HEK293 (cell line): Measurements from ENCODE around the gene UTP15.
A peak's percentile ranks its signal among the peaks of the same experiment; 100 is the strongest.

Experiments used
- CTCF ChIA-PET: fragments of 350-600 bp; formaldehyde crosslinking; extraction: SDS; loops from one replicate; lab custom pipeline; 2021; ENCODE audit warnings: antibody characterized with exemption; lab: Yijun Ruan, JAX
- POLR2A ChIA-PET: fragments of 300-600 bp; formaldehyde crosslinking; extraction: SDS; loops from one replicate; lab custom pipeline; 2020; ENCODE audit warnings: antibody characterized with exemption, inconsistent platforms; lab: Yijun Ruan, JAX
- H3K27ac ChIP-seq: fragments of 200-500 bp; sonication (Bioruptor generic); 2 replicates; pipeline ENCODE4 v1.5.1; 2014; ENCODE audit warnings: low read depth, low read length, control low read depth, inconsistent platforms; ENCODE audit errors: extremely low read depth
- H3K36me3 ChIP-seq, 2 experiments: fragments of 200-500 bp in 1 of 2; sonication (Bioruptor generic) in 1 of 2; 1 replicate in 1 of 2; 2 replicates in 1 of 2; pipeline ENCODE4 v1.5.1; 2014 to 2017; ENCODE audit warnings: inconsistent platforms in 2 of 2, low read length in 2 of 2; ENCODE audit not compliant: control insufficient read depth in 2 of 2, insufficient read depth in 1 of 2
- H3K4me1 ChIP-seq: fragments of 200-500 bp; sonication (Bioruptor generic); 2 replicates; pipeline ENCODE4 v1.5.1; 2014; ENCODE audit warnings: mild to moderate bottlenecking, low read length, inconsistent platforms; ENCODE audit not compliant: control insufficient read depth, insufficient read depth
- H3K4me3 ChIP-seq: 2 replicates; pipeline ENCODE4 v1.5.1; 2011; ENCODE audit warnings: low read depth, mild to moderate bottlenecking, control low read depth, low read length, moderate library complexity
- H3K9me3 ChIP-seq: fragments of 200-500 bp; sonication (Bioruptor generic); 2 replicates; pipeline ENCODE4 v1.5.1; 2014; ENCODE audit warnings: low read depth, low read length, inconsistent platforms; ENCODE audit not compliant: control insufficient read depth, insufficient read depth
- EGR2 ChIP-seq: fragments of 450-650 bp; formaldehyde crosslinking; IDR thresholded peaks from 2 replicates; pipeline ENCODE4 v1.5.1; 2016; ENCODE audit warnings: low read depth, missing biosample characterization, missing genetic modification characterization
- ZBTB17 ChIP-seq: fragments of 450-650 bp; formaldehyde crosslinking; IDR thresholded peaks from 2 replicates; pipeline ENCODE4 v1.5.1; 2016; ENCODE audit warnings: missing biosample characterization, missing genetic modification characterization
- ZFHX2 ChIP-seq: fragments of 450-650 bp; formaldehyde crosslinking; conservative IDR thresholded peaks from 2 replicates; pipeline ENCODE4 v1.5.1; 2016; ENCODE audit warnings: missing biosample characterization, missing genetic modification characterization
- ZNF24 ChIP-seq: fragments of 450-650 bp; formaldehyde crosslinking; IDR thresholded peaks from 2 replicates; pipeline ENCODE4 v1.5.1; 2016; ENCODE audit warnings: missing biosample characterization, missing genetic modification characterization
- ZNF341 ChIP-seq: fragments of 450-650 bp; formaldehyde crosslinking; IDR thresholded peaks from 2 replicates; pipeline ENCODE4; 2016; ENCODE audit warnings: low read depth, missing biosample characterization, missing genetic modification characterization
- ZNF585B ChIP-seq: fragments of 450-650 bp; formaldehyde crosslinking; IDR thresholded peaks from 2 replicates; pipeline ENCODE4 v1.5.1; 2016; ENCODE audit warnings: missing biosample characterization, missing genetic modification characterization
- ZNF623 ChIP-seq: fragments of 450-650 bp; formaldehyde crosslinking; IDR thresholded peaks from 2 replicates; pipeline ENCODE4 v1.5.1; 2016; ENCODE audit warnings: missing biosample characterization, missing genetic modification characterization
- ZNF677 ChIP-seq: fragments of 450-650 bp; IDR thresholded peaks from 2 replicates; pipeline ENCODE4 v1.5.0; 2018; ENCODE audit warnings: missing biosample characterization, mild to moderate bottlenecking, missing genetic modification characterization, moderate library complexity
- ZSCAN16 ChIP-seq: fragments of 450-650 bp; formaldehyde crosslinking; IDR thresholded peaks from 2 replicates; pipeline ENCODE4 v1.5.1; 2016; ENCODE audit warnings: missing biosample characterization, missing genetic modification characterization
- ZXDB ChIP-seq: fragments of 450-650 bp; formaldehyde crosslinking; IDR thresholded peaks from 2 replicates; pipeline ENCODE4 v1.5.1; 2016; ENCODE audit warnings: missing biosample characterization, missing genetic modification characterization
- TF ChIP-seq, protein P1 (sequence below): fragments of 450-650 bp; formaldehyde crosslinking; optimal IDR thresholded peaks from 2 replicates; pipeline ENCODE3; 2016; ENCODE audit warnings: missing biosample characterization, mild to moderate bottlenecking, missing genetic modification characterization
- TF ChIP-seq, protein P2 (sequence below): fragments of 450-650 bp; formaldehyde crosslinking; IDR thresholded peaks from 2 replicates; pipeline ENCODE4 v1.5.1; 2016; ENCODE audit warnings: missing biosample characterization, missing genetic modification characterization
- TF ChIP-seq, protein P3 (sequence below): fragments of 450-650 bp; formaldehyde crosslinking; IDR thresholded peaks from 2 replicates; pipeline ENCODE4 v1.5.1; 2016; ENCODE audit warnings: missing biosample characterization, missing genetic modification characterization
- TF ChIP-seq, protein P4 (sequence below): fragments of 450-650 bp; formaldehyde crosslinking; IDR thresholded peaks from 2 replicates; pipeline ENCODE4 v1.5.1; 2016; ENCODE audit warnings: missing biosample characterization, missing genetic modification characterization
- TF ChIP-seq, protein P5 (sequence below): fragments of 450-650 bp; formaldehyde crosslinking; IDR thresholded peaks from 2 replicates; pipeline ENCODE4 v1.5.1; 2017; ENCODE audit warnings: missing biosample characterization, missing genetic modification characterization
- TF ChIP-seq, protein P6 (sequence below): IDR thresholded peaks from 2 replicates; pipeline ENCODE4 v1.6.1; 2011; ENCODE audit warnings: mild to moderate bottlenecking, low read depth, low read length, borderline replicate concordance

Gene UTP15

DNA sequence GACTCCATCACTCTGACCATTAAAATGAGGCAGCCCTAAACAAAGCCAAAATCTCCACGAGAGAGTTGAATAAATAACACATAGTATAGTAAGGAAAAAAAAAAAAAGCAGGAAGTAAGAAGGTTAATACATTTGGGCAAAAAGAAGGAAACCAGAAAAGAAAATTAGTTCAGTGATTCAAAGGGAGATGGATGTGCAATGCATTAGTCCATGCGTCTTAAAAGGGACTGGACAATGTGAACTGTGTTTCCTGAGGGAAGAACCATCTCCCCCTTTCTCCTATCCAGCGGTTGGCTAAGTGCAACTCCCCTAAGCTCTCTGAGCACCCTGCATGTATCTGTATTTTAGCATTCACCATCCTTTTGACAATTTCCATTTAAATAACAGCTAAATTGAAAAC is 1.5 kb upstream of the UTP15 start (continued):
- TF ChIP-seq, protein P1, sequence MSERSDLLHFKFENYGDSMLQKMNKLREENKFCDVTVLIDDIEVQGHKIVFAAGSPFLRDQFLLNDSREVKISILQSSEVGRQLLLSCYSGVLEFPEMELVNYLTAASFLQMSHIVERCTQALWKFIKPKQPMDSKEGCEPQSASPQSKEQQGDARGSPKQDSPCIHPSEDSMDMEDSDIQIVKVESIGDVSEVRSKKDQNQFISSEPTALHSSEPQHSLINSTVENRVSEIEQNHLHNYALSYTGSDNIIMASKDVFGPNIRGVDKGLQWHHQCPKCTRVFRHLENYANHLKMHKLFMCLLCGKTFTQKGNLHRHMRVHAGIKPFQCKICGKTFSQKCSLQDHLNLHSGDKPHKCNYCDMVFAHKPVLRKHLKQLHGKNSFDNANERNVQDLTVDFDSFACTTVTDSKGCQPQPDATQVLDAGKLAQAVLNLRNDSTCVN (tag by site-specific recombination): no peak
- TF ChIP-seq ZNF24 (tag by site-specific recombination) (no peak), ZBTB17 (tag by site-specific recombination) (no peak), ZNF341 (tag by site-specific recombination) (no peak), ZNF585B (tag by site-specific recombination) (no peak), ZSCAN16 (tag by site-specific recombination) (no peak), EGR2 (tag by site-specific recombination) (no peak), ZNF623 (no peak), ZXDB (tag by site-specific recombination) (no peak)
- TF ChIP-seq, protein P2, sequence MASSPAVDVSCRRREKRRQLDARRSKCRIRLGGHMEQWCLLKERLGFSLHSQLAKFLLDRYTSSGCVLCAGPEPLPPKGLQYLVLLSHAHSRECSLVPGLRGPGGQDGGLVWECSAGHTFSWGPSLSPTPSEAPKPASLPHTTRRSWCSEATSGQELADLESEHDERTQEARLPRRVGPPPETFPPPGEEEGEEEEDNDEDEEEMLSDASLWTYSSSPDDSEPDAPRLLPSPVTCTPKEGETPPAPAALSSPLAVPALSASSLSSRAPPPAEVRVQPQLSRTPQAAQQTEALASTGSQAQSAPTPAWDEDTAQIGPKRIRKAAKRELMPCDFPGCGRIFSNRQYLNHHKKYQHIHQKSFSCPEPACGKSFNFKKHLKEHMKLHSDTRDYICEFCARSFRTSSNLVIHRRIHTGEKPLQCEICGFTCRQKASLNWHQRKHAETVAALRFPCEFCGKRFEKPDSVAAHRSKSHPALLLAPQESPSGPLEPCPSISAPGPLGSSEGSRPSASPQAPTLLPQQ (tag by site-specific recombination): peak; percentile 79; the same call in 1 of the 2 replicates
- TF ChIP-seq, protein P3, sequence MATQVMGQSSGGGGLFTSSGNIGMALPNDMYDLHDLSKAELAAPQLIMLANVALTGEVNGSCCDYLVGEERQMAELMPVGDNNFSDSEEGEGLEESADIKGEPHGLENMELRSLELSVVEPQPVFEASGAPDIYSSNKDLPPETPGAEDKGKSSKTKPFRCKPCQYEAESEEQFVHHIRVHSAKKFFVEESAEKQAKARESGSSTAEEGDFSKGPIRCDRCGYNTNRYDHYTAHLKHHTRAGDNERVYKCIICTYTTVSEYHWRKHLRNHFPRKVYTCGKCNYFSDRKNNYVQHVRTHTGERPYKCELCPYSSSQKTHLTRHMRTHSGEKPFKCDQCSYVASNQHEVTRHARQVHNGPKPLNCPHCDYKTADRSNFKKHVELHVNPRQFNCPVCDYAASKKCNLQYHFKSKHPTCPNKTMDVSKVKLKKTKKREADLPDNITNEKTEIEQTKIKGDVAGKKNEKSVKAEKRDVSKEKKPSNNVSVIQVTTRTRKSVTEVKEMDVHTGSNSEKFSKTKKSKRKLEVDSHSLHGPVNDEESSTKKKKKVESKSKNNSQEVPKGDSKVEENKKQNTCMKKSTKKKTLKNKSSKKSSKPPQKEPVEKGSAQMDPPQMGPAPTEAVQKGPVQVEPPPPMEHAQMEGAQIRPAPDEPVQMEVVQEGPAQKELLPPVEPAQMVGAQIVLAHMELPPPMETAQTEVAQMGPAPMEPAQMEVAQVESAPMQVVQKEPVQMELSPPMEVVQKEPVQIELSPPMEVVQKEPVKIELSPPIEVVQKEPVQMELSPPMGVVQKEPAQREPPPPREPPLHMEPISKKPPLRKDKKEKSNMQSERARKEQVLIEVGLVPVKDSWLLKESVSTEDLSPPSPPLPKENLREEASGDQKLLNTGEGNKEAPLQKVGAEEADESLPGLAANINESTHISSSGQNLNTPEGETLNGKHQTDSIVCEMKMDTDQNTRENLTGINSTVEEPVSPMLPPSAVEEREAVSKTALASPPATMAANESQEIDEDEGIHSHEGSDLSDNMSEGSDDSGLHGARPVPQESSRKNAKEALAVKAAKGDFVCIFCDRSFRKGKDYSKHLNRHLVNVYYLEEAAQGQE (tag by site-specific recombination): no peak
- TF ChIP-seq, all 188 proteins: peak for 4

DNA sequence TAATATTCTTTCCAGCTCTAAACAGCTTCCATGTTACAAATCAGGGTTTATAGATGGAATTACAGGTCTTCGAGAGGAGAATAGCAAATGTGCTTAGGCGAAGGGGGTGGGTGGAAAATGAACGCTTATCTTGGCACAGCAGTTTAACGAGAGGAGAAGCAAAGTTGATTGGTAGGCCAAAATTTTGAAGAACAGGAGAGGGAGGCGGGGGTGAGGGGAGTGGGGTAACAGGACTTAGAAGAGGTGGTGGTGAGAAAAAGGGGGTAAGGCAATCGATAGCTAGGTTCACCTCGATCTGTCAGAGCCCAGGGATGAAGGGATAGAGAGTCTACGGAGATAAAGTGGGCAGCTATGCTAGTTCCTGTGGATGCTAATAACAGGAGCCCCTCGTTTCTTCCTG is 868 bp upstream of the UTP15 start:
- CTCF ChIA-PET: interaction anchor here (0.6 to 2.3 kb wide), 6 partner anchors 9 to 1061 kb away, joined by 3 to 8 read pairs (median 4); no protein-coding TSS in a partner anchor
- H3K9me3 ChIP-seq: no peaks in the 10 kb centered on the region
- H3K36me3 ChIP-seq: peaks cover 30 to 38% of the 10 kb centered on the region in 2 experiments
- TF ChIP-seq, protein P4, sequence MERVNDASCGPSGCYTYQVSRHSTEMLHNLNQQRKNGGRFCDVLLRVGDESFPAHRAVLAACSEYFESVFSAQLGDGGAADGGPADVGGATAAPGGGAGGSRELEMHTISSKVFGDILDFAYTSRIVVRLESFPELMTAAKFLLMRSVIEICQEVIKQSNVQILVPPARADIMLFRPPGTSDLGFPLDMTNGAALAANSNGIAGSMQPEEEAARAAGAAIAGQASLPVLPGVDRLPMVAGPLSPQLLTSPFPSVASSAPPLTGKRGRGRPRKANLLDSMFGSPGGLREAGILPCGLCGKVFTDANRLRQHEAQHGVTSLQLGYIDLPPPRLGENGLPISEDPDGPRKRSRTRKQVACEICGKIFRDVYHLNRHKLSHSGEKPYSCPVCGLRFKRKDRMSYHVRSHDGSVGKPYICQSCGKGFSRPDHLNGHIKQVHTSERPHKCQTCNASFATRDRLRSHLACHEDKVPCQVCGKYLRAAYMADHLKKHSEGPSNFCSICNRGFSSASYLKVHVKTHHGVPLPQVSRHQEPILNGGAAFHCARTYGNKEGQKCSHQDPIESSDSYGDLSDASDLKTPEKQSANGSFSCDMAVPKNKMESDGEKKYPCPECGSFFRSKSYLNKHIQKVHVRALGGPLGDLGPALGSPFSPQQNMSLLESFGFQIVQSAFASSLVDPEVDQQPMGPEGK: peak; percentile 40; the same call in 1 of the 2 replicates
- TF ChIP-seq, protein P5, sequence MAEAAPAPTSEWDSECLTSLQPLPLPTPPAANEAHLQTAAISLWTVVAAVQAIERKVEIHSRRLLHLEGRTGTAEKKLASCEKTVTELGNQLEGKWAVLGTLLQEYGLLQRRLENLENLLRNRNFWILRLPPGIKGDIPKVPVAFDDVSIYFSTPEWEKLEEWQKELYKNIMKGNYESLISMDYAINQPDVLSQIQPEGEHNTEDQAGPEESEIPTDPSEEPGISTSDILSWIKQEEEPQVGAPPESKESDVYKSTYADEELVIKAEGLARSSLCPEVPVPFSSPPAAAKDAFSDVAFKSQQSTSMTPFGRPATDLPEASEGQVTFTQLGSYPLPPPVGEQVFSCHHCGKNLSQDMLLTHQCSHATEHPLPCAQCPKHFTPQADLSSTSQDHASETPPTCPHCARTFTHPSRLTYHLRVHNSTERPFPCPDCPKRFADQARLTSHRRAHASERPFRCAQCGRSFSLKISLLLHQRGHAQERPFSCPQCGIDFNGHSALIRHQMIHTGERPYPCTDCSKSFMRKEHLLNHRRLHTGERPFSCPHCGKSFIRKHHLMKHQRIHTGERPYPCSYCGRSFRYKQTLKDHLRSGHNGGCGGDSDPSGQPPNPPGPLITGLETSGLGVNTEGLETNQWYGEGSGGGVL (tag by site-specific recombination): peak; percentile 79
- TF ChIP-seq, protein P6, sequence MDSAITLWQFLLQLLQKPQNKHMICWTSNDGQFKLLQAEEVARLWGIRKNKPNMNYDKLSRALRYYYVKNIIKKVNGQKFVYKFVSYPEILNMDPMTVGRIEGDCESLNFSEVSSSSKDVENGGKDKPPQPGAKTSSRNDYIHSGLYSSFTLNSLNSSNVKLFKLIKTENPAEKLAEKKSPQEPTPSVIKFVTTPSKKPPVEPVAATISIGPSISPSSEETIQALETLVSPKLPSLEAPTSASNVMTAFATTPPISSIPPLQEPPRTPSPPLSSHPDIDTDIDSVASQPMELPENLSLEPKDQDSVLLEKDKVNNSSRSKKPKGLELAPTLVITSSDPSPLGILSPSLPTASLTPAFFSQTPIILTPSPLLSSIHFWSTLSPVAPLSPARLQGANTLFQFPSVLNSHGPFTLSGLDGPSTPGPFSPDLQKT: no peak
- TF ChIP-seq ZFHX2 (tag by site-specific recombination) (peak; percentile 91), ZNF677 (no peak), ZNF341 (tag by site-specific recombination) (peak; percentile 86), EGR2 (tag by site-specific recombination) (peak; percentile 97)
- peaks cover 11% of the 10 kb centered on the region; the same call in 1 of the 2 replicates for H3K4me1 ChIP-seq
- peak overlapping the region; percentile 95 for H3K27ac ChIP-seq
- POLR2A ChIA-PET: interaction anchor here (0.6 to 1.3 kb wide), 3 partner anchors 116 to 285 kb away, joined by 3 to 5 read pairs (median 4); partner anchors contain the start of gene FOXD1
- H3K4me3 ChIP-seq: peak overlapping the region; percentile 99
